BJ (cell line): ENCODE results near the gene MUCL3. TPM values are rescaled to one million over a fixed set of nuclear protein-coding genes. Genes with fewer than 3 reads are reported as not detected.

Experiments
- CTCF ChIA-PET: fragments of 350-600 bp; formaldehyde crosslinking; extraction: SDS; loops from one replicate; lab custom pipeline; 2021; ENCODE audit warnings: antibody characterized with exemption, inconsistent platforms; lab: Yijun Ruan, JAX
- POLR2A ChIA-PET: fragments of 300-600 bp; sonication (Branson Sonifier 250); formaldehyde crosslinking; extraction: SDS; loops from one replicate; lab custom pipeline; 2021; ENCODE audit warnings: antibody characterized with exemption; lab: Charles Lee
- DNase-seq: peaks from one replicate; pipeline ENCODE4 v3.0.0-alpha.2; 2011; ENCODE audit warnings: low read depth
- H3K27me3 ChIP-seq: 2 replicates; pipeline ENCODE4 v1.6.0; 2011; ENCODE audit warnings: low read length; ENCODE audit not compliant: control insufficient read depth, insufficient read depth
- H3K36me3 ChIP-seq: 2 replicates; pipeline ENCODE4 v1.5.1; 2011; ENCODE audit warnings: low read length; ENCODE audit not compliant: control insufficient read depth, insufficient read depth
- H3K4me3 ChIP-seq: 2 replicates; pipeline ENCODE4 v1.5.1; 2011; ENCODE audit warnings: low read depth, mild to moderate bottlenecking, control low read depth, low read length
- CTCF ChIP-seq: IDR thresholded peaks from 2 replicates; pipeline ENCODE4 v1.5.1; 2011; ENCODE audit warnings: low read depth, mild to moderate bottlenecking, control low read depth, inconsistent platforms, low read length, moderate library complexity; ENCODE audit not compliant: insufficient read depth
- polyA plus RNA-seq: library from polyadenylated mRNA; depleted of rRNA; stranded (reverse); fragments of >200 nt; gene quantifications from 2 replicates; pipeline ENCODE4 v1.2.3, GENCODE V29; 2011

Gene MUCL3
- polyA plus RNA-seq, 1 experiment: not detected

GRCh38 chr6:30987304-30987703, 46.5 kb downstream of the MUCL3 start:
- no peak for TF ChIP-seq CTCF
- CTCF ChIA-PET: no interaction called here
- H3K27me3 ChIP-seq: no peaks in the 10 kb centered on the region; the same call in none of the 2 replicates

GRCh38 chr6:30988209-30988825, 47.5 kb downstream of the MUCL3 start:
- no peak for TF ChIP-seq CTCF
- no peak for DNase-seq
- Histone ChIP-seq H3K36me3 (no peaks in the 10 kb centered on the region), H3K4me3 (no peak overlapping the region), H3K27me3 (no peaks in the 10 kb centered on the region; the same call in none of the 2 replicates)
- ChIA-PET CTCF (interaction anchor here (2.3 kb wide), 1 partner anchor 73 kb away, joined by 5 read pairs; no protein-coding TSS in a partner anchor), POLR2A (no interaction called here)

More at GRCh38 chr6:30987304-30987703, 46.5 kb downstream of the MUCL3 start:
- POLR2A ChIA-PET: no interaction called here
- no peak for DNase-seq
- no peaks in the 10 kb centered on the region for H3K36me3 ChIP-seq
- no peak overlapping the region for H3K4me3 ChIP-seq

DNA sequence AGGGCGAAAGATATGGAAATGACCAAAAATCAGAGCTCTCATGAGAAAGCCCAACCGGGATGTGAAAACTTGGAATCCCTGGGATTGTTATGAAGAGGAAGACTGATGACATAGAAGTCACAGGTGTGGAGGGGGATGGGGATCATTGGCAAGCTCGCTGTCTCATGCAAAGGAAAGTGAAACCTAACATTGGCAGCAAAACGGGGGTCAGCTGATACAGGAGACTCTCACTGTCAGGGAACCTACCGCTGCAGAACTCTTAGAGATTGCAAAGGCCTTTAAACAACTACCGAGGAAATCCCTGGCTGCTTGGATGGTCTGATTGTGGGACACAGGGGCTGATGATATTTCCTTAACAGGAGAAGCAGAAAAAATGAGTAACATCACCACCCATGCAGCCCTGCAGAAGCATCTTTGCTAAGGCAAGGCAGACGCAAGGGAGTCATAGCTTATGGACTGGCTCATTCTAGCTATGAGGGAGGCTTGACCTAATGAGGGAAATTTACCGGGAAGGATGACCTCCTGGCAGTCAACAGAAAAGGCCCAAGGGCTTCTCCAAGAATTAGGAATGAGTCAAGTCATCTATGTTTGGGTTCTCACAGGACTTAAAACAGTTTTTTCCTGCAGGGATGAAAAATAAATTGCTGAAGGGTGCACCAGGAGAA, 49.8 kb downstream of the MUCL3 start:
- POLR2A ChIA-PET: no interaction called here
- Histone ChIP-seq H3K36me3 (no peaks in the 10 kb centered on the region), H3K27me3 (no peaks in the 10 kb centered on the region; the same call in 1 of the 2 replicates), H3K4me3 (no peak overlapping the region)
- CTCF ChIA-PET: interaction anchor here (2.3 kb wide), 1 partner anchor 75 kb away, joined by 5 read pairs; no protein-coding TSS in a partner anchor
- DNase-seq: no peak
- no peak for TF ChIP-seq CTCF

- no peak for DNase-seq
- TF ChIP-seq CTCF: no peak
- CTCF ChIA-PET: no interaction called here
- Histone ChIP-seq H3K27me3 (no peaks in the 10 kb centered on the region), H3K4me3 (no peak overlapping the region), H3K36me3 (no peaks in the 10 kb centered on the region)
- POLR2A ChIA-PET: no interaction called here
Measured at GRCh38 chr6:30991891-30992290, 51.1 kb downstream of the MUCL3 start.

DNA sequence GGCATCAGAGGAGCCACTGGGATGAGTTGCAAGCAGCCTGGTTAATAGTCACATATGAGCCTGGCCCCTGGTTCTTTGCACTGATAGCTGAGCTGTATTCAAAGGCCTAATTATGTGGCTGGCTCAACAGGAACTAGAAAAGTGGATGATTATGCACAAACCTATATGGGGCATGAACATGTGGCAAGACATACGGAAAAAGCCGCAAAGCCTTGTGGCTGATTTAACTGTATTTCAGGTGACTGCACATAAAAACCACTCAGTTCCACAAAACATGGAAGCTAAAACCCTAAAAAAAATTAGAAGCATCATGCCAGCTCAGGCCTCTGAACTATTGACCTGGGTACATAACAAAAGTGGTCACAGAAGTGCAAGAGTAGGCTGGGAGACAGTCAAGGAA, 56.5 kb downstream of the MUCL3 start:
- TF ChIP-seq CTCF: no peak
- POLR2A ChIA-PET: no interaction called here
- H3K4me3 ChIP-seq: no peak overlapping the region
- no peaks in the 10 kb centered on the region for H3K36me3 ChIP-seq
- H3K27me3 ChIP-seq: no peaks in the 10 kb centered on the region
- DNase-seq: no peak
- CTCF ChIA-PET: no interaction called here
